Measurements from ENCODE around the gene ATP8A2. TPM values are rescaled to one million over a fixed set of nuclear protein-coding genes. Genes with fewer than 3 reads are reported as not detected.
A peak's percentile ranks its signal among the peaks of the same experiment; 100 is the strongest.

Gene ATP8A2
- total RNA-seq, 2 donors from 2014 or later: 0.23 to 6.1 TPM

DNA sequence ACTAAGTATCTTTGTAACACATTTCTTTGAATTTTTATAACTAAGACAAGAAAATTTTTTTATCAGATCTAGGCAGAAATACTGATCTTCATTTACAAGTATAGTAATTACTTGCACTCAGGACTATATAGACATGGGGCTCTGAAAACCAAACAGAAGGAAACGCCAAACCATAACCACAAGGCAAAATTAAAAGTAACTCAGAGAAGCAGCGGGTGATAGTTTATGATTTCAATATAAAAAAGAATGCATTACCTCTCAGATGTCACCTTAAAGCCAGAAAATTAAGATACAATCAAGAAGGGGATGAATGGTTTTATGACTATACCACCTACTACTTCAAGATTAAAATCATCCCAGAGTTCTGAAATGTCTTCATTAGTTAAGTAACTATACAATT is 673.4 kb downstream of the ATP8A2 start:
- Histone ChIP-seq H3K27ac (no peak overlapping the region), H3K9me3 (no peaks in the 10 kb centered on the region), H3K27me3 (replicated peaks; ENCODE audit: insufficient read depth) (peaks cover 3% of the 10 kb centered on the region), H3K36me3 (no peaks in the 10 kb centered on the region), H3K4me1 (replicated peaks) (no peaks in the 10 kb centered on the region), H3K4me3 (no peak overlapping the region)
- TF ChIP-seq POLR2A (IDR thresholded peaks at IDR 0.05) (no peak), POLR2AphosphoS5 (IDR thresholded peaks at IDR 0.05) (no peak)
- TF ChIP-seq, protein P1, sequence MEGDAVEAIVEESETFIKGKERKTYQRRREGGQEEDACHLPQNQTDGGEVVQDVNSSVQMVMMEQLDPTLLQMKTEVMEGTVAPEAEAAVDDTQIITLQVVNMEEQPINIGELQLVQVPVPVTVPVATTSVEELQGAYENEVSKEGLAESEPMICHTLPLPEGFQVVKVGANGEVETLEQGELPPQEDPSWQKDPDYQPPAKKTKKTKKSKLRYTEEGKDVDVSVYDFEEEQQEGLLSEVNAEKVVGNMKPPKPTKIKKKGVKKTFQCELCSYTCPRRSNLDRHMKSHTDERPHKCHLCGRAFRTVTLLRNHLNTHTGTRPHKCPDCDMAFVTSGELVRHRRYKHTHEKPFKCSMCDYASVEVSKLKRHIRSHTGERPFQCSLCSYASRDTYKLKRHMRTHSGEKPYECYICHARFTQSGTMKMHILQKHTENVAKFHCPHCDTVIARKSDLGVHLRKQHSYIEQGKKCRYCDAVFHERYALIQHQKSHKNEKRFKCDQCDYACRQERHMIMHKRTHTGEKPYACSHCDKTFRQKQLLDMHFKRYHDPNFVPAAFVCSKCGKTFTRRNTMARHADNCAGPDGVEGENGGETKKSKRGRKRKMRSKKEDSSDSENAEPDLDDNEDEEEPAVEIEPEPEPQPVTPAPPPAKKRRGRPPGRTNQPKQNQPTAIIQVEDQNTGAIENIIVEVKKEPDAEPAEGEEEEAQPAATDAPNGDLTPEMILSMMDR (IDR thresholded peaks at IDR 0.05): no peak
- 60% methylated on average over 2 of the region's 2 CpGs for WGBS
- DNase-seq (ENCODE audit: low spot score): no peak
- intact Hi-C loops (cut with DNase I): no loop called here

DNA sequence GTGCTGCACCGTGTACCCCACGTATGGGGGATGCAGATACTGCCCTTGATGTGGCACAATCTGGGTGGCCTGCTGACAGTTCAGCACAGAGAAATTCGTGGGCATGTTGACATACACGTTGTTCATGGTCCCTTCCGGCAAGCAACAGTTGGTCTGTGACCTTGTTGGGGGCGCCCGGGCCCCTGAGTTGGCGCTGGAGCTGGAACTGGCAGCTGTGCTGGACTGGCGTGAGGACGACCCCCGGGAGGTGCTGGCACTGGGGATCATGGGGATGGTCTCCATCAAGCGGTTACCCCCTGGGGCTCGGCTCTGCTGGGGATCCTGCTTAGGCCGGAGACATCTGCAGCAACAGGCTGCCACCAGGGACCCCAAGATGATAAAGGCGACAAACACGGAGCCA is 674.9 kb downstream of the ATP8A2 start:
- intact Hi-C loops (cut with DNase I): no loop called here
- Histone ChIP-seq H3K9me3 (no peaks in the 10 kb centered on the region), H3K36me3 (no peaks in the 10 kb centered on the region), H3K4me1 (replicated peaks) (no peaks in the 10 kb centered on the region), H3K27me3 (replicated peaks; ENCODE audit: insufficient read depth) (peaks cover 8% of the 10 kb centered on the region), H3K4me3 (no peak overlapping the region), H3K27ac (no peak overlapping the region)
- TF ChIP-seq POLR2A (IDR thresholded peaks at IDR 0.05): no peak
- TF ChIP-seq, protein P1 (IDR thresholded peaks at IDR 0.05): no peak
- TF ChIP-seq POLR2AphosphoS5 (IDR thresholded peaks at IDR 0.05): no peak
- WGBS: 97% methylated on average over 16 of the region's 16 CpGs
- DNase-seq (ENCODE audit: low spot score): no peak

DNA sequence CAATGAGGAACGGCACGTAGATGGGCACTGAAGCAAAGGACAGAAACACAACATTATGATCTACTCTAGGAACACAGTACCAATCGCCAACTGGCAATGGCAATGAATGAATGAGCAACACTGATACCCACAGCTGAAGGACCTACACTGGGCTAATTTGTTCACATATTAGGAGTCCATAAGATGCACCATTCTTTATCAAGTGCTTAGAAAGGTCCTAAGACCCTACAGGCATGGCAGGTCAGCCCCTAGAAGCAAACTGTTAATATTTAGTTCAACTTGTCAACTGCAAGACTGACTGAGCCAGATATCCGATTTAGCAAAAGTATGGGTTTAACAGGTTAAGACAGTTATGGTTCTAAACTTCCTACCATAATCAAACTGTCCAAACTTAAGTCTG is 675.3 kb downstream of the ATP8A2 start:
- H3K9me3 ChIP-seq: no peaks in the 10 kb centered on the region
- 98% methylated on average over 4 of the region's 4 CpGs for whole genome bisulfite sequencing
- no peak for TF ChIP-seq POLR2AphosphoS5 (IDR thresholded peaks at IDR 0.05)
- TF ChIP-seq, protein P1 (IDR thresholded peaks at IDR 0.05): no peak
- no peak for TF ChIP-seq POLR2A (IDR thresholded peaks at IDR 0.05)

DNA sequence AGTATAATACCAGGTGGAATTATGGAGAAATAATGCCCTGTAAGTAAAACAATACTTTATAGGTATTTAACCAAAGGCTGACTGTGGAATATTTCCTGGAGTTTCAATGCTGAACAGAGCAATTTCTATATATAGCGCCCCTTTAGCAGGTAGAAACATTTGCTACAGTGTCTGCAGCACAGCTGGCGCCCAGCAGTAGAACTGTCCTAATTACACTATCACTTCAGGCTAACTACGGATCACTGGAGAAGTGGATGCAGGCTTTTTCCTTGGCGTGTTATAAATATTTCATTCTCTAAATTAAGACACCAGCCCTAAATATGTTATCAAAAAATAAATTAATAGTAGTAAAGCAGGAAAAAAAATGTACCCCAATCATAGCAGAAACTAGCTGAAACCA is 677.0 kb downstream of the ATP8A2 start:
- Histone ChIP-seq H3K36me3 (no peaks in the 10 kb centered on the region), H3K4me1 (replicated peaks) (no peaks in the 10 kb centered on the region), H3K4me3 (no peak overlapping the region), H3K27me3 (replicated peaks; ENCODE audit: insufficient read depth) (peaks cover 9% of the 10 kb centered on the region), H3K27ac (no peak overlapping the region), H3K9me3 (no peaks in the 10 kb centered on the region)
- TF ChIP-seq POLR2A (IDR thresholded peaks at IDR 0.05) (no peak), POLR2AphosphoS5 (IDR thresholded peaks at IDR 0.05) (no peak)
- TF ChIP-seq, protein P1 (IDR thresholded peaks at IDR 0.05): no peak
- 68% methylated on average over 4 of the region's 4 CpGs for WGBS
- DNase-seq (ENCODE audit: low spot score): no peak
- intact Hi-C loops (cut with DNase I): no loop called here

More for the DNA sequence above, 675.3 kb downstream of the ATP8A2 start:
- Histone ChIP-seq H3K4me1 (replicated peaks) (no peaks in the 10 kb centered on the region), H3K27ac (no peak overlapping the region), H3K27me3 (replicated peaks; ENCODE audit: insufficient read depth) (peaks cover 9% of the 10 kb centered on the region), H3K36me3 (no peaks in the 10 kb centered on the region), H3K4me3 (no peak overlapping the region)
- DNase-seq (ENCODE audit: low spot score): no peak
- intact Hi-C loops (cut with DNase I): no loop called here

DNA sequence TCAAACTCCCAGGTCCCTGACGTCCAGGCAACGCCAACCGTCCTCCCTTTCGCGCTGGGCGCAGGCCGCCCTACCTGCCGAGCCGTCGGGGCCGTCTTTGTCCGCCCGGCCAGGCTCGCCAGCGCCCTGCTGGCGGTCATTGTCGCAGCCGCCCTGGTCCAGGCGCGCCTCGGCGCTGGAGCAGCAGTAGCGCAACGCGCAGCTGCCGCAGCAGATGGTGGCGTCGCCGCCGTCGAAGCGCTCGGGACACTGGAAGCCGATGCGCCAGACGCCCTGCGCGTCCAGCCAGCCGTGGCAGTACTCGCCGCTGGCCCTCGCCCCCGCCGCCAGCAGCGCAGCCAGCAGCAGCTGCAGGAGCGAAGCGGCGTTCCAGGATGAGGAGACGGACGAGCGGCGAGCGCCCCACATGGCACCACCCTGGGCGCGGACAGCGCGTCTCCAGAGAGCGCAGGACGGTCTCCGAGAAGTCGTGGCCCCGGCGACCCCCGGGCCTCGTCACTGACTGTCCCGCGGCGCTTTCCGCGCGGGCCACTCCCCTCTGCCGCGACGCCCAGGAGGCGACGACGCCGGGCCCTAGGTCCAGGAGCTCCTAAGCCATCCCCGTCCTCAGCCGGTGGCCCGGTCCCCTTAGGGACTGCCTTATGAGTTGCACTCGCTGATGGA is 678.9 kb downstream of the ATP8A2 start:
- Histone ChIP-seq H3K9me3 (no peaks in the 10 kb centered on the region), H3K27me3 (replicated peaks; ENCODE audit: insufficient read depth) (peaks cover 9% of the 10 kb centered on the region), H3K27ac (no peak overlapping the region), H3K4me3 (peak overlapping the region in 1 of 2 donors; percentile 25), H3K4me1 (replicated peaks) (no peaks in the 10 kb centered on the region), H3K36me3 (no peaks in the 10 kb centered on the region)
- 3% methylated on average over 79 of the region's 82 CpGs for WGBS
- intact Hi-C loops (cut with DNase I): no loop called here
- no peak for DNase-seq (ENCODE audit: low spot score)
- TF ChIP-seq POLR2A (IDR thresholded peaks at IDR 0.05) (no peak), POLR2AphosphoS5 (IDR thresholded peaks at IDR 0.05) (no peak)
- TF ChIP-seq, protein P1 (IDR thresholded peaks at IDR 0.05): no peak
